COR-L47 (cell line): ENCODE measurements around the gene MZT2B.
"Not testable (repeated sequence)": the region's sequence is repeated elsewhere in the genome, so short reads cannot be mapped to it uniquely, and the experiment has no call there.

Source experiments
- DNase-seq: peaks from one replicate; lab custom pipeline; 2025; lab: John Stamatoyannopoulos, UW

MZT2B gene

GRCh38 chr2:130219147-130219546 lies 37.1 kb downstream of the MZT2B start:
- DNase-seq = not testable (repeated sequence)

GRCh38 chr2:130220505-130220904 lies 38.4 kb downstream of the MZT2B start:
- not testable (repeated sequence) for DNase-seq

- not testable (repeated sequence) for DNase-seq
These were observed 40.5 kb downstream of the MZT2B start for GRCh38 chr2:130222523-130222922.

GRCh38 chr2:130228005-130228404 lies 45.9 kb downstream of the MZT2B start:
- not testable (repeated sequence) for DNase-seq

GRCh38 chr2:130228467-130229160 lies 46.6 kb downstream of the MZT2B start:
- not testable (repeated sequence) for DNase-seq

GRCh38 chr2:130229161-130229510 lies 47.1 kb downstream of the MZT2B start:
- not testable (repeated sequence) for DNase-seq

- not testable (repeated sequence) for DNase-seq
These were observed 48.3 kb downstream of the MZT2B start for GRCh38 chr2:130230376-130230775.

GRCh38 chr2:130230907-130231306 lies 48.8 kb downstream of the MZT2B start:
- not testable (repeated sequence) for DNase-seq

- no peak for DNase-seq
These were observed 49.6 kb downstream of the MZT2B start for GRCh38 chr2:130231656-130232055.

GRCh38 chr2:130233066-130233465 lies 51.0 kb downstream of the MZT2B start:
- not testable (repeated sequence) for DNase-seq

- DNase-seq = not testable (repeated sequence)
These were observed 57.5 kb downstream of the MZT2B start for GRCh38 chr2:130239581-130239980.
